Transverse colon (tissue), 4 donors: ENCODE data around the gene ZNF804B.

ENCODE experiments used
- POLR2AphosphoS5 ChIP-seq, 3 donors: sonication (generic); formaldehyde crosslinking; IDR thresholded peaks; one replicate each; pipeline ENCODE4 v1.6.1; 2016; ENCODE audit warnings: antibody characterized with exemption in 3 of 3
- TF ChIP-seq, protein P1 (sequence below), 5 experiments: fragments of 200-600 bp in 3 of 5; fragments of 450-650 bp in 2 of 5; sonication (generic) in 3 of 5; IDR thresholded peaks; 1 replicate in 2 of 5; 2 replicates in 3 of 5; pipeline ENCODE4 v1.5.1; 2016 to 2017; ENCODE audit warnings: antibody characterized with exemption in 5 of 5, inconsistent platforms in 3 of 5, mild to moderate bottlenecking in 2 of 5, moderate library complexity in 1 of 5

DNA sequence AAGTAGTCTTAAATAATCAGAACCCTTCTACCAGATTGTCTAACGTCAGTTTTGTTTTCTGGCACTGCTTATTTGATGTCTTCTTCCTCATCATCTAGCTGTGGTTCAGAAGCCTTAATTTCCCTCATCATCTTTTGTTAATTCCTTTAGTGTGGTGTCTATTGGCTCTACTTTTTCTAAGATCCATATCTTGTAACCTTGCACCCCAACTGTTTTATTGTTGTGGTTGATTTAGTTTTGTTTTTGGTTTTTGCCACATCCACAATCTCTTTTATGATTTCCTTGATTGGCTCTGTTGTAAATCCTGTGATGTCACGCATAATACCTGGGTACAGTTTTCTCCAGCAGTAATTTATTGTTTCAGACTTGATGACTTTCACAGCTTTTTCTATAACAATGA is 499.6 kb downstream of the ZNF804B start:
- TF ChIP-seq, protein P1, sequence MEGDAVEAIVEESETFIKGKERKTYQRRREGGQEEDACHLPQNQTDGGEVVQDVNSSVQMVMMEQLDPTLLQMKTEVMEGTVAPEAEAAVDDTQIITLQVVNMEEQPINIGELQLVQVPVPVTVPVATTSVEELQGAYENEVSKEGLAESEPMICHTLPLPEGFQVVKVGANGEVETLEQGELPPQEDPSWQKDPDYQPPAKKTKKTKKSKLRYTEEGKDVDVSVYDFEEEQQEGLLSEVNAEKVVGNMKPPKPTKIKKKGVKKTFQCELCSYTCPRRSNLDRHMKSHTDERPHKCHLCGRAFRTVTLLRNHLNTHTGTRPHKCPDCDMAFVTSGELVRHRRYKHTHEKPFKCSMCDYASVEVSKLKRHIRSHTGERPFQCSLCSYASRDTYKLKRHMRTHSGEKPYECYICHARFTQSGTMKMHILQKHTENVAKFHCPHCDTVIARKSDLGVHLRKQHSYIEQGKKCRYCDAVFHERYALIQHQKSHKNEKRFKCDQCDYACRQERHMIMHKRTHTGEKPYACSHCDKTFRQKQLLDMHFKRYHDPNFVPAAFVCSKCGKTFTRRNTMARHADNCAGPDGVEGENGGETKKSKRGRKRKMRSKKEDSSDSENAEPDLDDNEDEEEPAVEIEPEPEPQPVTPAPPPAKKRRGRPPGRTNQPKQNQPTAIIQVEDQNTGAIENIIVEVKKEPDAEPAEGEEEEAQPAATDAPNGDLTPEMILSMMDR (IDR thresholded peaks at IDR 0.05), result no peak
- no peak for TF ChIP-seq POLR2AphosphoS5 (IDR thresholded peaks at IDR 0.05)
